GM23338 (cell line): ENCODE results near the gene MCTP1. TPM values are rescaled to one million over a fixed set of nuclear protein-coding genes. Genes with fewer than 3 reads are reported as not detected.

Experiments used
- ATAC-seq: fragments of 200-7000 bp; cut with Tn5 transposase; 3 replicates; pipeline ENCODE4 v1.9.1; 2020
- DNase-seq: peaks from one replicate; pipeline ENCODE4 v3.0.0-alpha.2; 2015; ENCODE audit warnings: low spot score
- H2AFZ ChIP-seq: fragments of 200-600 bp; sonication (generic); 2 replicates; pipeline ENCODE4 v1.8.0; 2016; ENCODE audit warnings: antibody characterized with exemption, mild to moderate bottlenecking, moderate library complexity
- H3F3A ChIP-seq: fragments of 200-600 bp; sonication (generic); replicated peaks from 2 replicates; pipeline ENCODE4 v1.8.0; 2017; ENCODE audit warnings: antibody characterized with exemption, mixed run types, low read depth
- H3K27ac ChIP-seq: fragments of 200-600 bp; sonication (generic); 2 replicates; pipeline ENCODE4 v1.6.1; 2016; ENCODE audit warnings: low read depth
- H3K27me3 ChIP-seq: fragments of 200-600 bp; sonication (generic); 2 replicates; pipeline ENCODE4 v1.8.0; 2016; ENCODE audit warnings: mild to moderate bottlenecking, mixed run types, moderate library complexity; ENCODE audit not compliant: insufficient read depth
- H3K36me3 ChIP-seq: fragments of 200-600 bp; sonication (generic); 2 replicates; pipeline ENCODE4 v1.8.0; 2016; ENCODE audit warnings: mild to moderate bottlenecking; ENCODE audit not compliant: insufficient read depth
- H3K4me1 ChIP-seq: fragments of 200-600 bp; sonication (generic); 2 replicates; pipeline ENCODE4 v1.8.0; 2016; ENCODE audit warnings: mild to moderate bottlenecking, moderate library complexity; ENCODE audit not compliant: insufficient read depth
- H3K4me2 ChIP-seq: fragments of 200-600 bp; sonication (generic); 2 replicates; pipeline ENCODE4 v1.7.1; 2017; ENCODE audit warnings: mixed run types
- H3K4me3 ChIP-seq: fragments of 200-600 bp; sonication (generic); 2 replicates; pipeline ENCODE4 v1.6.1; 2016; ENCODE audit warnings: mixed run types
- H3K79me2 ChIP-seq: fragments of 200-600 bp; sonication (generic); replicated peaks from 2 replicates; pipeline ENCODE4 v1.8.0; 2017; ENCODE audit warnings: mild to moderate bottlenecking; ENCODE audit not compliant: insufficient read depth
- H3K9me2 ChIP-seq: fragments of 200-600 bp; sonication (generic); 2 replicates; pipeline ENCODE4 v1.8.0; 2017; ENCODE audit not compliant: insufficient read depth
- H4K20me1 ChIP-seq: fragments of 200-600 bp; sonication (generic); replicated peaks from 2 replicates; pipeline ENCODE4 v1.8.0; 2017; ENCODE audit warnings: mild to moderate bottlenecking; ENCODE audit not compliant: insufficient read depth
- H3K27ac Mint-ChIP-seq: 2 replicates; pipeline ENCODE4 v1.8.0; 2020; ENCODE audit warnings: inconsistent platforms, mild to moderate bottlenecking, moderate library complexity, mixed read lengths
- H3K27me3 Mint-ChIP-seq: 3 replicates; pipeline ENCODE4 v1.8.0; 2022; ENCODE audit warnings: low read depth, mild to moderate bottlenecking, moderate library complexity, mixed read lengths, inconsistent platforms; ENCODE audit not compliant: insufficient read depth, poor library complexity
- H3K36me3 Mint-ChIP-seq: 3 replicates; pipeline ENCODE4 v1.8.0; 2021; ENCODE audit warnings: low read depth, mild to moderate bottlenecking, inconsistent platforms, moderate library complexity, mixed read lengths
- H3K4me1 Mint-ChIP-seq: 3 replicates; pipeline ENCODE4 v1.8.0; 2020; ENCODE audit warnings: mild to moderate bottlenecking, inconsistent platforms, mixed read lengths
- H3K4me3 Mint-ChIP-seq: 3 replicates; pipeline ENCODE4 v1.8.0; 2021; ENCODE audit warnings: moderate library complexity, mild to moderate bottlenecking, inconsistent platforms, mixed read lengths
- H3K9me3 Mint-ChIP-seq: 3 replicates; pipeline ENCODE4 v1.8.0; 2020; ENCODE audit warnings: moderate library complexity, mild to moderate bottlenecking, inconsistent platforms, mixed read lengths
- CREB1 ChIP-seq: fragments of 250-450 bp; sonication (Bioruptor Pico); IDR thresholded peaks from 2 replicates; pipeline ENCODE4 v1.5.0; 2020; ENCODE audit warnings: low read depth, mild to moderate bottlenecking, moderate library complexity
- JUNB ChIP-seq: IDR thresholded peaks from one replicate; pipeline ENCODE4 v1.6.1; 2016; ENCODE audit warnings: antibody characterized with exemption; ENCODE audit not compliant: unreplicated experiment
- ZNF114 ChIP-seq: fragments of 250-450 bp; sonication (Bioruptor Pico); IDR thresholded peaks from 2 replicates; pipeline ENCODE4 v1.5.0; 2020; ENCODE audit warnings: mild to moderate bottlenecking, moderate library complexity
- ZNF462 ChIP-seq: fragments of 250-450 bp; sonication (Bioruptor Pico); IDR thresholded peaks from 2 replicates; pipeline ENCODE4 v1.5.0; 2020; ENCODE audit warnings: mild to moderate bottlenecking, moderate library complexity
- polyA plus RNA-seq: library from polyadenylated mRNA; unstranded; fragments of >200 nt; fragmentation: Nextera tagmentation; extraction: Ambion mirVana; gene quantifications from 2 replicates; pipeline ENCODE4 v1.2.1, GENCODE V29; 2016
- total RNA-seq: library from RNA; depleted of rRNA; stranded (reverse); fragments of >200 nt; shearing (Covaris generic); gene quantifications from 2 replicates; pipeline ENCODE4 v1.2.3, GENCODE V29; 2014
- TF ChIP-seq, protein P1 (sequence below), 2 experiments: fragments of 200-600 bp in 1 of 2; sonication (generic) in 1 of 2; conservative IDR thresholded peaks; 2 replicates each; pipeline versions ENCODE4 v1.5.1 to v1.6.1; 2016 to 2017; ENCODE audit warnings: antibody characterized with exemption in 2 of 2, low read depth in 2 of 2, mild to moderate bottlenecking in 2 of 2, moderate library complexity in 1 of 2

MCTP1 gene
- total and polyA plus RNA-seq, 2 experiments from 2014 or later = 3.7 to 4.2 TPM

DNA sequence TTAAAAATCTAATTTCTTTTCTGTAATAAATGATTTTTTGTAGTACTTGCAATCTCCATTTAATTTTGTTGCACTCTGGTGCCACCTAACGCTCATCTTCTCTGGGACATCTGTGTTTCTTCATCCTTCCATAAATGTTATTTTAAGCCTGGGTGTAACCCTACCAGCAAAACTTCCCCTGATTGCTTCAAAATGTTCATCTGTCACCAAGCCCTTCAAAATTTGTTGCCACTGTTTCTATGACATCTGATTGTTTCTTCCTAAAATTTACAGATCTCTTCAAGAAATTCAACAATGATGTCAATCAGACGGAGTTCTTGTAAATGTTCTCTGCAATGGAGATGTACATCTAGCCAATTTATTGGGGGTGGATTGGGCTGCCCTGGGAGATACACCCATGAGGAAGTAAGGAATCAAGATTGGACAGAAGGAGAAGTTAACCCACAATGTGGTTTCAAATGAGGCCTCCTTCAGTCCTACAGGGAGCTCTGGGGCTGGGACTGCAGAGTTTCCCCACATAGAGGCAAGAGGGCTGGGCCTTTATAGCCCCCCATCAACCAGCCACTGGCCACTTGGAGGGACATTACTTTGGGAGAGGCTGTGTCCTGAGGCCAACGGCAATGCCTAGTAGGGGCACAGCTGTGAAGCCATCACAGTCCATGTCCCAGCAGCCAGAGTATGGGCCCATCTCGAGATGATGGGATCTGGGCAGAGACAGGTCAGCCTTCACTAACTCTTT, 23.3 kb downstream of the MCTP1 start:
- Mint-ChIP-seq H3K9me3 (no peaks in the 10 kb centered on the region), H3K4me3 (no peak overlapping the region), H3K4me1 (peaks cover 6% of the 10 kb centered on the region; the same call in 2 of the 3 replicates), H3K36me3 (no peaks in the 10 kb centered on the region), H3K27me3 (peaks cover 5% of the 10 kb centered on the region), H3K27ac (no peak overlapping the region)
- Histone ChIP-seq H3K27ac (no peak overlapping the region), H3F3A (no peaks in the 10 kb centered on the region), H4K20me1 (no peaks in the 10 kb centered on the region), H3K27me3 (no peaks in the 10 kb centered on the region), H2AFZ (no peak overlapping the region), H3K36me3 (no peaks in the 10 kb centered on the region), H3K79me2 (no peaks in the 10 kb centered on the region), H3K9me2 (peaks cover 5% of the 10 kb centered on the region; the same call in 1 of the 2 replicates), H3K4me1 (no peaks in the 10 kb centered on the region), H3K4me3 (no peak overlapping the region), H3K4me2 (no peak overlapping the region)
- DNase-seq (peak; percentile 27), ATAC-seq (no peak)
- TF ChIP-seq, protein P1, sequence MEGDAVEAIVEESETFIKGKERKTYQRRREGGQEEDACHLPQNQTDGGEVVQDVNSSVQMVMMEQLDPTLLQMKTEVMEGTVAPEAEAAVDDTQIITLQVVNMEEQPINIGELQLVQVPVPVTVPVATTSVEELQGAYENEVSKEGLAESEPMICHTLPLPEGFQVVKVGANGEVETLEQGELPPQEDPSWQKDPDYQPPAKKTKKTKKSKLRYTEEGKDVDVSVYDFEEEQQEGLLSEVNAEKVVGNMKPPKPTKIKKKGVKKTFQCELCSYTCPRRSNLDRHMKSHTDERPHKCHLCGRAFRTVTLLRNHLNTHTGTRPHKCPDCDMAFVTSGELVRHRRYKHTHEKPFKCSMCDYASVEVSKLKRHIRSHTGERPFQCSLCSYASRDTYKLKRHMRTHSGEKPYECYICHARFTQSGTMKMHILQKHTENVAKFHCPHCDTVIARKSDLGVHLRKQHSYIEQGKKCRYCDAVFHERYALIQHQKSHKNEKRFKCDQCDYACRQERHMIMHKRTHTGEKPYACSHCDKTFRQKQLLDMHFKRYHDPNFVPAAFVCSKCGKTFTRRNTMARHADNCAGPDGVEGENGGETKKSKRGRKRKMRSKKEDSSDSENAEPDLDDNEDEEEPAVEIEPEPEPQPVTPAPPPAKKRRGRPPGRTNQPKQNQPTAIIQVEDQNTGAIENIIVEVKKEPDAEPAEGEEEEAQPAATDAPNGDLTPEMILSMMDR (conservative IDR thresholded peaks at IDR 0.05; ENCODE audit: low read depth in 2 of 2) = peak; percentile 53
- TF ChIP-seq JUNB = no peak

DNA sequence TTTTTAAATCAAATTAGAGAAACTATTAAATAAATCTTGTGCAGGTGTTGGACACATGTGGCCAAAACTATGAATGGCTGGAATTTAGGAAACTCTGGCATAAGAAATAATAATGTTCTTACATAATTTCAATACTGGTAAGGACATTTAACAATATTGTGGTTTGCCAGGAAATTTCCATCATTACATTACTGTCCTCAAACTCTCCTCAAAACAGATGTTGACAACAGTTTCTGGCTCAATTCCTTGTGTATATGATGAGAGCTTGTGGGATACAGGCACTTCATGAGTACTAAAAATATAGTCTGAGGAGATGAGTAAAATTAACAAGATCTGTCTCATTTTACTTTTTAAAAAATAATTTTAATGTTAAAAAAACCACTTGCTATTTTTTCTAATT, 27.9 kb downstream of the MCTP1 start:
- Histone ChIP-seq H3K27me3 (no peaks in the 10 kb centered on the region), H3K4me3 (no peak overlapping the region), H2AFZ (no peak overlapping the region), H3K79me2 (no peaks in the 10 kb centered on the region), H3F3A (no peaks in the 10 kb centered on the region), H4K20me1 (no peaks in the 10 kb centered on the region), H3K9me2 (no peaks in the 10 kb centered on the region), H3K36me3 (no peaks in the 10 kb centered on the region), H3K27ac (no peak overlapping the region), H3K4me2 (no peak overlapping the region), H3K4me1 (no peaks in the 10 kb centered on the region)
- H3K4me1 Mint-ChIP-seq = no peaks in the 10 kb centered on the region
- TF ChIP-seq CREB1 (no peak), ZNF114 (CRISPR knock-in tag) (no peak), JUNB (no peak)
- TF ChIP-seq, protein P1 (conservative IDR thresholded peaks at IDR 0.05; ENCODE audit: low read depth in 2 of 2) = no peak
- H3K9me3 Mint-ChIP-seq = no peaks in the 10 kb centered on the region
- no peaks in the 10 kb centered on the region for H3K36me3 Mint-ChIP-seq
- DNase-seq = no peak
- no peak overlapping the region for H3K27ac Mint-ChIP-seq
- H3K27me3 Mint-ChIP-seq = no peaks in the 10 kb centered on the region
- H3K4me3 Mint-ChIP-seq = no peak overlapping the region
- ATAC-seq = no peak

GRCh38 chr5:95256446-95256845, 28.4 kb downstream of the MCTP1 start:
- no peaks in the 10 kb centered on the region for H3F3A ChIP-seq
- no peaks in the 10 kb centered on the region for H3K79me2 ChIP-seq
- no peak overlapping the region for H3K4me3 ChIP-seq
- Mint-ChIP-seq H3K4me3 (no peak overlapping the region), H3K36me3 (no peaks in the 10 kb centered on the region), H3K27me3 (no peaks in the 10 kb centered on the region), H3K27ac (no peak overlapping the region), H3K9me3 (no peaks in the 10 kb centered on the region), H3K4me1 (no peaks in the 10 kb centered on the region)
- no peak for TF ChIP-seq ZNF462 (CRISPR knock-in tag)
- H2AFZ ChIP-seq = no peak overlapping the region
- DNase-seq = no peak
- no peak overlapping the region for H3K4me2 ChIP-seq
- no peaks in the 10 kb centered on the region for H3K36me3 ChIP-seq
- no peak overlapping the region for H3K27ac ChIP-seq
- H3K9me2 ChIP-seq = no peaks in the 10 kb centered on the region
- ATAC-seq = no peak
- H4K20me1 ChIP-seq = no peaks in the 10 kb centered on the region
- no peaks in the 10 kb centered on the region for H3K4me1 ChIP-seq
- no peaks in the 10 kb centered on the region for H3K27me3 ChIP-seq
